Measurements from ENCODE around the gene GGTLC2. TPM values are rescaled to one million over a fixed set of nuclear protein-coding genes. Genes with fewer than 3 reads are reported as not detected.
"Not testable (repeated sequence)": the region's sequence is repeated elsewhere in the genome, so short reads cannot be mapped to it uniquely, and the experiment has no call there.

The GGTLC2 gene
- total and polyA plus RNA-seq, 8 donors: not detected

- TF ChIP-seq CTCF (IDR thresholded peaks at IDR 0.05): no peak
- Histone ChIP-seq H3K27me3 (no peaks in the 10 kb centered on the region), H3K4me1 (no peaks in the 10 kb centered on the region), H3K36me3 (no peaks in the 10 kb centered on the region), H3K4me3 (no peak overlapping the region), H3K9me3 (no peaks in the 10 kb centered on the region), H3K27ac (no peak overlapping the region)
- ATAC-seq (no peak), DNase-seq (no peak), FAIRE-seq (no peak)
- intact Hi-C loops (cut with DNase I): no loop called here
- WGBS, 2 donors: 49 to 68% methylated on average over 3 of the region's 3 CpGs
Measured at GRCh38 chr22:22603470-22603947, 40.9 kb upstream of the GGTLC2 start.

DNA sequence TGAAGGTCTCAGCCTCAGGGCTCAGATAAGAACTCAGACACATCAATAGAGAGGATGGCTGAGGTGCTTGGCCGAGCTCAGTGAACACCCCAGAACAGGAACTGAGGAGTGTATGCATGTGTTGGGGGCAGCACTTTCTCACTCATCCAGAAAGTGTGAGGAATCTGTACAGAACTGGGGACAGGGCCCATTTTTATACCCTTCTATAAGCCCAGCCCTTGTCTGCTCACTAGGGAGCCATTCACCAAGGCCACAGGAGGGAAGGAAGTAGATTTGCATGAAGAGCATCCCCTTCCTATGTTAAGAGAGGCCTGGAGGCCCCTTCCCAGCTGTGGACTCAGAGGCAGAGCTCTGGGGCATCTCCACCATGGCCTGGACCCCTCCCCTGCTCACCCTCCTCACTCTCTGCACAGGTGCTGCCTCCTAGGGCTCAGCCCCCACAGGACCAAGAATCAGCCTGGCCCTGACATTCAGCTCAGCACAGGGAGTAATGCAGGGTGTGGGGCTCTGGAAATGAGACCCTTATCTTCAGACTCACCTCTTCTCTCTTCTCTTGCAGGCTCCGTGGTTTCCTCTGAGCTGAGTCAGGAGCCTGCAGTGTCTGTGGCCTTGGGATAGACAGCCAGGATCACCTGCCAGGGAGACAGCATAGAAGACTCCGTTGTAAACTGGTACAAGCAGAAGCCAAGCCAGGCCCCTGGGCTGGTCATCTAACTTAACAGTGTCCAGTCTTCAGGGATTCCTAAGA, 39.9 kb upstream of the GGTLC2 start:
- H3K36me3 ChIP-seq: no peaks in the 10 kb centered on the region
- ATAC-seq (no peak), FAIRE-seq (no peak), DNase-seq (no peak)
- WGBS, 2 donors: 59 to 76% methylated on average over 3 of the region's 3 CpGs
- no peak for TF ChIP-seq CTCF (IDR thresholded peaks at IDR 0.05)
- no peak overlapping the region for H3K27ac ChIP-seq
- H3K9me3 ChIP-seq: no peaks in the 10 kb centered on the region
- H3K4me1 ChIP-seq: no peaks in the 10 kb centered on the region
- intact Hi-C loops (cut with DNase I): no loop called here
- H3K27me3 ChIP-seq: no peaks in the 10 kb centered on the region
- no peak overlapping the region for H3K4me3 ChIP-seq

DNA sequence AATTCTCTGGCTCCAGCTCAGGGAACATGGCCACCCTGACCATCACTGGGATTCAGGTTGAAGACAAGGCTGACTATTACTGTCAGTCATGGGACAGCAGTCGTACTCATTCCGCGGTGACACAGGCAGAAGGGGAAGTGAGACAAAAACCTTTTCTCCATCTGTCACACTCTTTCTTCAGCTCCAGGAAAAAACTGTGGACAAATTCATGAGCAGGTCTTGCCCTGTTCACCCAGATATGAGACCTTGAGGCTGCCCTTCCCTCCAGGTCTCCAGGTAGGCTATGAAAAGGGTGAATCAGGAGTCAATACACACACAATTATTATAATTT, 39.4 kb upstream of the GGTLC2 start:
- 88 to 89% methylated on average over 3 of the region's 3 CpGs for WGBS, 2 donors
- no peaks in the 10 kb centered on the region for H3K9me3 ChIP-seq
- TF ChIP-seq CTCF (IDR thresholded peaks at IDR 0.05): no peak
- intact Hi-C loops (cut with DNase I): no loop called here
- no peaks in the 10 kb centered on the region for H3K27me3 ChIP-seq
- H3K4me1 ChIP-seq: no peaks in the 10 kb centered on the region
- no peak overlapping the region for H3K27ac ChIP-seq
- no peak for ATAC-seq
- no peak overlapping the region for H3K4me3 ChIP-seq
- H3K36me3 ChIP-seq: no peaks in the 10 kb centered on the region
- no peak for DNase-seq
- FAIRE-seq: no peak

GRCh38 chr22:22608022-22608421, 36.4 kb upstream of the GGTLC2 start:
- H3K27me3 ChIP-seq; FAIRE-seq; intact Hi-C loops (cut with DNase I); H3K4me3 ChIP-seq; H3K36me3 ChIP-seq; H3K9me3 ChIP-seq; ATAC-seq; DNase-seq; H3K4me1 ChIP-seq; H3K27ac ChIP-seq: not testable (repeated sequence)
- WGBS, 2 donors: 94 to 95% methylated on average over 3 of the region's 3 CpGs

- no peak for TF ChIP-seq CTCF (IDR thresholded peaks at IDR 0.05)
- Histone ChIP-seq H3K4me3 (no peak overlapping the region), H3K27me3 (no peaks in the 10 kb centered on the region), H3K4me1 (no peaks in the 10 kb centered on the region), H3K9me3 (no peaks in the 10 kb centered on the region), H3K27ac (no peak overlapping the region), H3K36me3 (no peaks in the 10 kb centered on the region)
- DNase-seq (no peak), ATAC-seq (no peak), FAIRE-seq (no peak)
- 67 to 75% methylated on average over 5 of the region's 5 CpGs for WGBS, 2 donors
- intact Hi-C loops (cut with DNase I): no loop called here
Measured at GRCh38 chr22:22609291-22609690, 35.1 kb upstream of the GGTLC2 start.
